Ishikawa (cell line): ENCODE measurements around the gene FAM124A.

ENCODE experiments used
- CEBPB ChIP-seq: IDR thresholded peaks from 2 replicates; pipeline ENCODE4 v1.6.1; 2012
- CREB1 ChIP-seq: IDR thresholded peaks from 2 replicates; pipeline ENCODE4 v1.6.1; 2012; ENCODE audit warnings: low read depth
- EGR1 ChIP-seq: IDR thresholded peaks from 2 replicates; pipeline ENCODE4 v1.6.1; 2012
- EP300 ChIP-seq: IDR thresholded peaks from 2 replicates; pipeline ENCODE4 v1.6.1; 2012; ENCODE audit warnings: borderline replicate concordance
- FOXM1 ChIP-seq: IDR thresholded peaks from 2 replicates; pipeline ENCODE4 v1.6.1; 2012; ENCODE audit warnings: low read depth, borderline replicate concordance
- NFIC ChIP-seq: IDR thresholded peaks from 2 replicates; pipeline ENCODE4 v1.6.1; 2012
- RAD21 ChIP-seq: IDR thresholded peaks from 2 replicates; pipeline ENCODE4 v1.6.1; 2012; ENCODE audit warnings: low read depth
- TAF1 ChIP-seq: IDR thresholded peaks from 2 replicates; pipeline ENCODE4 v1.6.1; 2012; ENCODE audit warnings: low read depth, mild to moderate bottlenecking
- TCF12 ChIP-seq: IDR thresholded peaks from 2 replicates; pipeline ENCODE4 v1.6.1; 2012; ENCODE audit warnings: low read depth
- TEAD4 ChIP-seq: IDR thresholded peaks from 2 replicates; pipeline ENCODE4 v1.6.1; 2012
- USF1 ChIP-seq: IDR thresholded peaks from 2 replicates; pipeline ENCODE4 v1.6.1; 2012
- YY1 ChIP-seq: IDR thresholded peaks from 2 replicates; pipeline ENCODE4 v1.6.1; 2012; ENCODE audit warnings: low read depth
- ZBTB7A ChIP-seq: IDR thresholded peaks from 2 replicates; pipeline ENCODE4 v1.6.1; 2012; ENCODE audit warnings: low read depth
- TF ChIP-seq, protein P1 (sequence below): IDR thresholded peaks from 2 replicates; pipeline ENCODE4 v1.6.1; 2012
- TF ChIP-seq, protein P2 (sequence below): IDR thresholded peaks from 2 replicates; pipeline ENCODE4 v1.6.1; 2012; ENCODE audit warnings: low read depth, mild to moderate bottlenecking

FAM124A gene

GRCh38 chr13:51181786-51182383 is 40.3 kb upstream of the FAM124A start:
- TF ChIP-seq, protein P1, sequence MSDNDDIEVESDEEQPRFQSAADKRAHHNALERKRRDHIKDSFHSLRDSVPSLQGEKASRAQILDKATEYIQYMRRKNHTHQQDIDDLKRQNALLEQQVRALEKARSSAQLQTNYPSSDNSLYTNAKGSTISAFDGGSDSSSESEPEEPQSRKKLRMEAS = no peak
- TF ChIP-seq TAF1 = no peak
- no peak for TF ChIP-seq YY1
- TF ChIP-seq EP300 = no peak
- TF ChIP-seq TCF12 = no peak
- TF ChIP-seq FOXM1 = no peak
- TF ChIP-seq CEBPB = no peak
- no peak for TF ChIP-seq ZBTB7A
- no peak for TF ChIP-seq USF1

GRCh38 chr13:51191743-51192142 is 30.5 kb upstream of the FAM124A start:
- no peak for TF ChIP-seq TAF1
- TF ChIP-seq CREB1 = no peak
- no peak for TF ChIP-seq NFIC

DNA sequence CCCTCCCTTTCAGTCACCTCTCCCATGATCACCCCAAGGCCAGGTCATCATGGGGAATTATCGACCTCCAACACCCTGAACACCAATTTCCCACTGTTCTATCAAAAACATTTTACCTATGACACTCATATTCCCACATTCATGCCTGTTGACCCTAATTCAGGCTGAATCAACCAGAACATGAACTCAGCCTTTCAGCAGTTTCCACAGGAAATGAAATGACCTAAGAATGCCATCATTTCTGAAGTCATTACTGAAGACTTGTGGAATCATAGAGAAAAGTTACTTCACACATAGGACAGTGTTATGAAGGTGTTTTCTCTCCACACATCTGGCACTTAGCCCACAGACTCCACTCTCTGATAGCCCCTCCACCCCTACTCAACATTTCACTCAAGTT is 29.9 kb upstream of the FAM124A start:
- no peak for TF ChIP-seq FOXM1
- no peak for TF ChIP-seq EGR1

DNA sequence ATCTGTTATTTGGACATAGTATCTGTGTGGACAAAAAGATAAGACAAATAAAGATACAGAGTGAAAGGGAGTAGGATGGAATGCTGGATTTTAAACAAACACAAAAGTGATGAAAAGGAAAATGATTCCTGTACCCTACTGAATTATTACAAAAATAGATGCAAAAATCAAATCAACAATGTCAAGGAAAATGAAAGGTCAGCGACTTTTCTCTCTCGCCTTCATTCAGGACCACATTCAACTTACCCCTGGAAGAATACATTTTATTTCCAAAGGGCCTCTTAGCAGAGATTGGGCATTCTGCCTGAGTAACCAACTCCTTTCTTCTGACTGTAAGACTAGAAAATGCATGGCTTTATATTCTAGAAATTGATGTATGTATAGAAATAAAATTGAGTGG is 28.8 kb upstream of the FAM124A start:
- TF ChIP-seq EP300 (no peak), YY1 (no peak), CEBPB (no peak)
- TF ChIP-seq, protein P1 = no peak

- TF ChIP-seq NFIC = no peak
- no peak for TF ChIP-seq RAD21
- TF ChIP-seq, protein P1 = no peak
- TF ChIP-seq USF1 = no peak
- TF ChIP-seq TEAD4 = no peak
- no peak for TF ChIP-seq CREB1
- TF ChIP-seq YY1 = no peak
- no peak for TF ChIP-seq TAF1
- no peak for TF ChIP-seq EGR1
- TF ChIP-seq ZBTB7A = no peak
- TF ChIP-seq EP300 = no peak
- no peak for TF ChIP-seq FOXM1
Observed at GRCh38 chr13:51194942-51195341, 27.3 kb upstream of the FAM124A start.

- TF ChIP-seq EP300 = no peak
Observed at GRCh38 chr13:51201886-51202285, 20.3 kb upstream of the FAM124A start.

GRCh38 chr13:51202477-51203046 is 19.6 kb upstream of the FAM124A start:
- TF ChIP-seq CEBPB = no peak
- TF ChIP-seq TCF12 = no peak
- no peak for TF ChIP-seq TEAD4
- no peak for TF ChIP-seq CREB1
- TF ChIP-seq, protein P1 = no peak
- TF ChIP-seq TAF1 = no peak
- TF ChIP-seq RAD21 = no peak
- no peak for TF ChIP-seq FOXM1
- no peak for TF ChIP-seq YY1
- no peak for TF ChIP-seq USF1

- TF ChIP-seq TCF12 = no peak
Observed at GRCh38 chr13:51206584-51206983, 15.6 kb upstream of the FAM124A start.

GRCh38 chr13:51207881-51208280 is 14.3 kb upstream of the FAM124A start:
- TF ChIP-seq CREB1 (no peak), FOXM1 (no peak)
- TF ChIP-seq, protein P2, sequence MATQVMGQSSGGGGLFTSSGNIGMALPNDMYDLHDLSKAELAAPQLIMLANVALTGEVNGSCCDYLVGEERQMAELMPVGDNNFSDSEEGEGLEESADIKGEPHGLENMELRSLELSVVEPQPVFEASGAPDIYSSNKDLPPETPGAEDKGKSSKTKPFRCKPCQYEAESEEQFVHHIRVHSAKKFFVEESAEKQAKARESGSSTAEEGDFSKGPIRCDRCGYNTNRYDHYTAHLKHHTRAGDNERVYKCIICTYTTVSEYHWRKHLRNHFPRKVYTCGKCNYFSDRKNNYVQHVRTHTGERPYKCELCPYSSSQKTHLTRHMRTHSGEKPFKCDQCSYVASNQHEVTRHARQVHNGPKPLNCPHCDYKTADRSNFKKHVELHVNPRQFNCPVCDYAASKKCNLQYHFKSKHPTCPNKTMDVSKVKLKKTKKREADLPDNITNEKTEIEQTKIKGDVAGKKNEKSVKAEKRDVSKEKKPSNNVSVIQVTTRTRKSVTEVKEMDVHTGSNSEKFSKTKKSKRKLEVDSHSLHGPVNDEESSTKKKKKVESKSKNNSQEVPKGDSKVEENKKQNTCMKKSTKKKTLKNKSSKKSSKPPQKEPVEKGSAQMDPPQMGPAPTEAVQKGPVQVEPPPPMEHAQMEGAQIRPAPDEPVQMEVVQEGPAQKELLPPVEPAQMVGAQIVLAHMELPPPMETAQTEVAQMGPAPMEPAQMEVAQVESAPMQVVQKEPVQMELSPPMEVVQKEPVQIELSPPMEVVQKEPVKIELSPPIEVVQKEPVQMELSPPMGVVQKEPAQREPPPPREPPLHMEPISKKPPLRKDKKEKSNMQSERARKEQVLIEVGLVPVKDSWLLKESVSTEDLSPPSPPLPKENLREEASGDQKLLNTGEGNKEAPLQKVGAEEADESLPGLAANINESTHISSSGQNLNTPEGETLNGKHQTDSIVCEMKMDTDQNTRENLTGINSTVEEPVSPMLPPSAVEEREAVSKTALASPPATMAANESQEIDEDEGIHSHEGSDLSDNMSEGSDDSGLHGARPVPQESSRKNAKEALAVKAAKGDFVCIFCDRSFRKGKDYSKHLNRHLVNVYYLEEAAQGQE = peak; percentile 62
